Heart left ventricle (tissue), 16 donors: ENCODE results near the gene ATP6V0E2. TPM values are rescaled to one million over a fixed set of nuclear protein-coding genes. Genes with fewer than 3 reads are reported as not detected.

Experiments used
- ATAC-seq, 4 donors: fragments of 200-7000 bp; cut with Tn5 transposase; one replicate each; pipeline ENCODE4 v1.9.1; 2020 to 2022; ENCODE audit warnings: moderate library complexity in 4 of 4, mild to moderate bottlenecking in 3 of 4, moderate number of reproducible peaks in 1 of 4
- DNase-seq, 5 donors: peaks; one replicate each; pipeline ENCODE4 v3.0.0-alpha.2; 2020
- H3K27ac ChIP-seq, 12 donors: fragments of 200-600 bp; sonication (generic) in 4 of 12; one replicate each; pipeline versions ENCODE4 v1.5.0 to v1.8.0; 2016 to 2022; ENCODE audit warnings: mild to moderate bottlenecking in 2 of 12
- H3K27me3 ChIP-seq, 9 donors: fragments of 200-600 bp; sonication (generic) in 2 of 9; one replicate each; pipeline versions ENCODE4 v1.5.1 to v1.8.0; 2016 to 2022; ENCODE audit warnings: mild to moderate bottlenecking in 3 of 9
- H3K36me3 ChIP-seq, 9 donors: fragments of 200-600 bp; sonication (generic) in 2 of 9; one replicate each; pipeline versions ENCODE4 v1.5.0 to v1.8.0; 2018 to 2022; ENCODE audit warnings: mild to moderate bottlenecking in 2 of 9
- H3K4me1 ChIP-seq, 12 donors: fragments of 200-600 bp; sonication (generic) in 4 of 12; one replicate each; pipeline versions ENCODE4 v1.5.0 to v1.8.0; 2016 to 2022; ENCODE audit warnings: mild to moderate bottlenecking in 3 of 12
- H3K4me3 ChIP-seq, 12 donors: fragments of 200-600 bp; sonication (generic) in 4 of 12; one replicate each; pipeline versions ENCODE4 v1.5.0 to v1.8.0; 2017 to 2022; ENCODE audit warnings: mild to moderate bottlenecking in 9 of 12, moderate library complexity in 4 of 12
- H3K9me3 ChIP-seq, 12 donors: fragments of 200-600 bp; sonication (generic) in 4 of 12; one replicate each; pipeline versions ENCODE4 v1.5.0 to v1.8.0; 2016 to 2022; ENCODE audit warnings: mild to moderate bottlenecking in 1 of 12
- POLR2A ChIP-seq, 2 donors: fragments of 450-650 bp; IDR thresholded peaks; one replicate each; pipeline ENCODE4 v1.6.1; 2017; ENCODE audit warnings: antibody characterized with exemption in 2 of 2, mild to moderate bottlenecking in 2 of 2, moderate library complexity in 2 of 2
- WGBS, 4 donors: extraction: QIAGEN DNeasy Blood & Tissue Kit in 2 of 4; methylation state at CpG; one replicate each; pipeline versions ENCODE4 v1.1.5 to v1.1.7; 2013 to 2018; 5-methylcytosine and 5-hydroxymethylcytosine counted together
- intact Hi-C, 10 donors: fragments of 100-400 bp; cut with DNase I; formaldehyde crosslinking; loops; one replicate each; pipeline versions ENCODE4 v1.11.1 to v1.14.2; 2022
- polyA plus RNA-seq, 2 donors: library from polyadenylated mRNA; stranded (reverse); fragments of 200-250 nt; gene quantifications; one replicate each; pipeline ENCODE4 v1.2.3, GENCODE V29; 2013
- total RNA-seq, 9 donors: library from RNA; depleted of rRNA in 2 of 9; stranded (reverse); fragments of >200 nt in 2 of 9; fragmentation: NEBNext Ultra II Directional in 3 of 9; extraction: Animal tissue kit (Norgen Biotek cat#: 25700) in 3 of 9; gene quantifications; one replicate each; pipeline versions ENCODE4 v1.1.0 to v1.2.4, GENCODE V29; 2016 to 2023
- TF ChIP-seq, protein P1 (sequence below), 12 donors: fragments of 200-600 bp; sonication (generic) in 4 of 12; IDR thresholded peaks; one replicate each; pipeline versions ENCODE4 v1.5.0 to v1.8.0; 2018 to 2022; ENCODE audit warnings: antibody characterized with exemption in 12 of 12, mild to moderate bottlenecking in 5 of 12
- donor health status: ischemic (EF 13 %, LVEDD 7.1; RV severe dilation, severe dysfunction).
- donor health status: healthy with polysubstance abuse.
- donor health status: DM: no; HTN: yes; CAD: no.
- donor health status: DM: no; HTN: no; CAD: no.
- donor health status: ischemic (EF 25% LVEDD 6.9; RV normal size, moderate dysfunction).
- donor health status: ischemic (EF 25% LVEDD 5.7; RV mildly dilated, moderate dysfunction).
- donor health status: healthy.
- donor health status: DM: yes; HTN: yes; CAD: no.
- donor health status: ischemic (EF 35%, LVEDD 5.7; RV mildly dilated, moderate dysfunction).
- donor health status: nonischemic (EF 11% LVEDD 7.7; RV severe dilation, severe dysfunction).
- donor health status: DM: yes; HTN: yes; CAD: no.
- donor health status: PGD.
- donor health status: ischemic (EF 29% LVEDD 5.4; RV normal size, mild dysfunction).
- donor health status: nonischemic (EF 23%, LVEDD 6.1; RV moderate dilation, normal function).

Gene ATP6V0E2
- total and polyA plus RNA-seq, 11 donors = 39.0 to 137 (median 92.2) TPM

DNA sequence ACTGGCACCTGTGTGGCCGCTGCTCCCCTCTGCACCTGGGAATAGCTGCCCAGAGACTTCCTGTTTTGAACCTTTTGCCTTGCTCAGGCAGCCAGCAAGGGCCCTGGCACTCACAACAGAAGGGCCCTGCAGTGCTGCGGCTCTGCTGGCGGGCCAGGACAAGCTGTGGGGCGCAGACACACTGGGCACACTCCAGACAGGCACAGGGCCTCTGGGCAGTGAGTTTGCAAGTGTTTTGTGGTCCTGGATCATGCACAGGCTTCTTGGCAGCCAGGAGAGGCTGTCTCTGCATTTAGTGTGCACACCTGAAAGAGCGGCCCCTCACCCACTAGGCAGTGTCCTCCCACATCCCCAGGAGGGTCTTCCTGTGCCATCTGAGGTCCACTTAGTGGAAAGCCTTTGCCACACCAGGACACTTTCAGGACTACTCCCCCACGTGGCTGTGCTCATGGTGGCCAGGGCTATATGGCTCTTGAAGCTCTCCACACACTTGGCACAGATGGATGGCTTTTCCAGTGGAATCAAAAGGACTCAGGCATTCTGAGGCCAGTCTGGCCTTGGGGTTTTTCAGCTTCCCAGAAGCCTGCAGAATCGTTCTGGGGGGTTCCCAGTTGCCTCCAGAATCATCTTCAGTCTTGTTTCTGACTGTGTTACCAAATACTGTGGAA is 5.0 kb upstream of the ATP6V0E2 start:
- intact Hi-C loops = no loop called here
- Histone ChIP-seq H3K27me3 (no peaks in the 10 kb centered on the region), H3K36me3 (peaks cover 0 to 31% (median 17%) of the 10 kb centered on the region in 9 donors), H3K4me1 (peaks cover 0 to 59% (median 12%) of the 10 kb centered on the region in 12 donors), H3K9me3 (no peaks in the 10 kb centered on the region), H3K27ac (peak overlapping the region in 1 of 12 donors; percentile 63), H3K4me3 (no peak overlapping the region)
- TF ChIP-seq POLR2A (IDR thresholded peaks at IDR 0.05) = no peak
- TF ChIP-seq, protein P1, sequence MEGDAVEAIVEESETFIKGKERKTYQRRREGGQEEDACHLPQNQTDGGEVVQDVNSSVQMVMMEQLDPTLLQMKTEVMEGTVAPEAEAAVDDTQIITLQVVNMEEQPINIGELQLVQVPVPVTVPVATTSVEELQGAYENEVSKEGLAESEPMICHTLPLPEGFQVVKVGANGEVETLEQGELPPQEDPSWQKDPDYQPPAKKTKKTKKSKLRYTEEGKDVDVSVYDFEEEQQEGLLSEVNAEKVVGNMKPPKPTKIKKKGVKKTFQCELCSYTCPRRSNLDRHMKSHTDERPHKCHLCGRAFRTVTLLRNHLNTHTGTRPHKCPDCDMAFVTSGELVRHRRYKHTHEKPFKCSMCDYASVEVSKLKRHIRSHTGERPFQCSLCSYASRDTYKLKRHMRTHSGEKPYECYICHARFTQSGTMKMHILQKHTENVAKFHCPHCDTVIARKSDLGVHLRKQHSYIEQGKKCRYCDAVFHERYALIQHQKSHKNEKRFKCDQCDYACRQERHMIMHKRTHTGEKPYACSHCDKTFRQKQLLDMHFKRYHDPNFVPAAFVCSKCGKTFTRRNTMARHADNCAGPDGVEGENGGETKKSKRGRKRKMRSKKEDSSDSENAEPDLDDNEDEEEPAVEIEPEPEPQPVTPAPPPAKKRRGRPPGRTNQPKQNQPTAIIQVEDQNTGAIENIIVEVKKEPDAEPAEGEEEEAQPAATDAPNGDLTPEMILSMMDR (IDR thresholded peaks at IDR 0.05) = no peak
- ATAC-seq (no peak), DNase-seq (peak in 1 of 5 donors; percentile 47)
- 67 to 80% (median 76%) methylated on average over 4 to 7 of the region's 7 CpGs for WGBS, 4 donors

DNA sequence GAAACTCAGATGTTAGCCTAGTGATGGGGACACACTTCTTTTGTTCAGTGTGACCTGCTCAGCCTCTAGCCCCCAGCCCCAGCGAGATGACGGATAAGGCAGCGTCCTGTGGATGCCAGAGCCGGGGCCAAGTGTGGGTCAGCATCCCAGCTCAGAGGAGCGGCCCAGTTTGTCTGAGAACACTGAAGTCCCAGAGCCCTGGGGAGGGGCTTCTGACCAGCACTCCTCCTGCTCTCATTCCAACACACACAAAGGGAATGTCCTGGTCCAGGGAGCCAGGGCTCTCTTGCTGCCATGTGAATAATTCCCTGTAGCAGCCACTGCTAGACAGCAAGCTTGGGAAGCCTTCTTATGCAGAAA is 4.5 kb upstream of the ATP6V0E2 start:
- no peaks in the 10 kb centered on the region for H3K27me3 ChIP-seq
- intact Hi-C loops = no loop called here
- H3K36me3 ChIP-seq = peaks cover 0 to 25% (median 12%) of the 10 kb centered on the region in 9 donors
- H3K4me3 ChIP-seq = no peak overlapping the region
- peak in 1 of 5 donors; percentile 29 for DNase-seq
- no peak for ATAC-seq
- TF ChIP-seq, protein P1 (IDR thresholded peaks at IDR 0.05) = no peak
- TF ChIP-seq POLR2A (IDR thresholded peaks at IDR 0.05) = no peak
- H3K27ac ChIP-seq = peak overlapping the region in 1 of 12 donors; percentile 63
- 78 to 85% (median 81%) methylated on average over 5 of the region's 5 CpGs for WGBS, 4 donors
- no peaks in the 10 kb centered on the region for H3K9me3 ChIP-seq
- H3K4me1 ChIP-seq = peaks cover 0 to 63% (median 16%) of the 10 kb centered on the region in 12 donors

DNA sequence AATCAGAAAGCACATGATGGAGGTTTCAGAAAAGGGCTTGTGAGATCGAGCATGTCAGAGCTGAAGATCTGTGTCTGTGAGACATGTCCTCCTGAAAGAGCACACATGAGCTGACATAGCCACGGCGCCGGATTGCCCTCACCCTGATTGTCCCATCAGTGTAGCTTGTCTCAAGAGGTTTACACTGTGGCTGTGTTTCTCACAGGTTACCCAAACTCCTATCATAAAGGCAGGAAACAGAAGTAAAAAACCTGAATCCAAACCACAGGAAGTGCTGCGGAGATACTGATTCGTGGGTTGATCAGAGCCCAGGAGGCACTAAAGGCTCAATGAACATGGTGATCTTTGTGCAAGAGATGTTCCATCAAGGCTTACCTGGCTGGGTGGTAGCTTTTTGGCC is 3.9 kb upstream of the ATP6V0E2 start:
- Histone ChIP-seq H3K36me3 (peaks cover 0 to 20% (median 6%) of the 10 kb centered on the region in 9 donors), H3K4me1 (peaks cover 0 to 66% (median 21%) of the 10 kb centered on the region in 12 donors), H3K27me3 (no peaks in the 10 kb centered on the region), H3K27ac (peak overlapping the region in 1 of 12 donors; percentile 63), H3K4me3 (no peak overlapping the region), H3K9me3 (no peaks in the 10 kb centered on the region)
- peak in 2 of 5 donors; percentile 4 to 60 for DNase-seq
- 65 to 88% (median 79%) methylated on average over 6 of the region's 6 CpGs for WGBS, 4 donors
- TF ChIP-seq, protein P1 (IDR thresholded peaks at IDR 0.05) = no peak
- TF ChIP-seq POLR2A (IDR thresholded peaks at IDR 0.05) = no peak
- ATAC-seq = no peak
- intact Hi-C loops = loop anchor here in 3 of 10 donors (5.0 to 10.0 kb wide), 3 partner anchors 33 to 535 kb away; partner anchors contain the start of genes ZNF467 (in 1 of the 3) and ZNF862 (in 1 of the 3)

DNA sequence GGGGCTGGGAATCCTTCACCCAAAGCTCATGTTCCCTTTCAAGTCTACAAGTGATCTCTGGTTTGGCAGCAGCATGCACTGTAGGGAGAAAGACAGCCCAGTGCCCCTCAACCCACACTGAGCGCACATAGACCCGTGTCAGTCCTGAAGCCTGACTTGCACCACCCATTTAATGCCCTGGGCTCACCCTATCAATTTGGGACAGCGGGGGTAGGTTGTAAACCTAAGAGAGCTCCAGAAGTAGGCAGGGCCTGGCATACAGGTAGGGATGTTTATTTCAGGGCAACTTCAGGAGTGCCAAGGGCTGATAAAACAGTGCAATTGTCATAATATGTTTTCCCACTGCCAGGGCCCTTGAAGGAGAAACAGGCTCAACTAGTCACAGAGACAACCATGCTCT is 3.5 kb upstream of the ATP6V0E2 start:
- Histone ChIP-seq H3K27me3 (no peaks in the 10 kb centered on the region), H3K4me3 (no peak overlapping the region), H3K4me1 (peaks cover 0 to 66% (median 25%) of the 10 kb centered on the region in 12 donors), H3K9me3 (no peaks in the 10 kb centered on the region), H3K27ac (peak overlapping the region in 1 of 12 donors; percentile 60), H3K36me3 (peaks cover 0 to 15% (median 2%) of the 10 kb centered on the region in 9 donors)
- intact Hi-C loops = loop anchor here in 3 of 10 donors (5.0 to 10.0 kb wide), 3 partner anchors 33 to 535 kb away; partner anchors contain the start of genes ZNF467 (in 1 of the 3) and ZNF862 (in 1 of the 3)
- 79 to 93% (median 86%) methylated on average over 2 to 3 of the region's 3 CpGs for WGBS, 4 donors
- DNase-seq (peak in 1 of 5 donors; percentile 7), ATAC-seq (no peak)
- TF ChIP-seq POLR2A (IDR thresholded peaks at IDR 0.05) = no peak
- TF ChIP-seq, protein P1 (IDR thresholded peaks at IDR 0.05) = no peak
